ENCODE measurements around the gene CACHD1.
A peak's percentile ranks its signal among the peaks of the same experiment; 100 is the strongest.

Gene CACHD1

DNA sequence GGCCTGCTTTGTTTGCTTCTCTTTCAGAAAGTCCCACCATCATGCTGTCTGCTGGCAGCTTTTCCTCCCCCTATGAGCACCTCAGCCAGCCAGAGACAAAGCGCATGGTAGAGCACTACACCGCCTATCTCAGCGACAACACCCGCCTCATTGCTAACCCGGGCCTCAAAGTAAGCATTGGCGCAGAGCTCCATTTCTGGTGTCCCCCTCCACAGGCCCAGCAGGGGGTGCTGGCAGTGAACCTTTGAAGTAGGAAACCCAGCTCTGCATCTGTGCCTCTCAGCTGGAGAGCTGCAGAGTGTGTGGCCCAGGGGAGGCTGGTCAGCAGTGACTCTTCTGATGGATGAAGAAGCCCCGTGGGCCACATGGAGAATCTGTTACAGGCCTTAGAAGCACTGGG, 193.7 kb downstream of the CACHD1 start:
- DNase-seq (ENCODE audit: low read depth), result no peak
- H3K4me3 ChIP-seq (ENCODE audit: low read length), result no peak overlapping the region
- TF ChIP-seq CTCF (conservative IDR thresholded peaks at IDR 0.05; ENCODE audit: low read depth, low read length), result peak; percentile 18

DNA sequence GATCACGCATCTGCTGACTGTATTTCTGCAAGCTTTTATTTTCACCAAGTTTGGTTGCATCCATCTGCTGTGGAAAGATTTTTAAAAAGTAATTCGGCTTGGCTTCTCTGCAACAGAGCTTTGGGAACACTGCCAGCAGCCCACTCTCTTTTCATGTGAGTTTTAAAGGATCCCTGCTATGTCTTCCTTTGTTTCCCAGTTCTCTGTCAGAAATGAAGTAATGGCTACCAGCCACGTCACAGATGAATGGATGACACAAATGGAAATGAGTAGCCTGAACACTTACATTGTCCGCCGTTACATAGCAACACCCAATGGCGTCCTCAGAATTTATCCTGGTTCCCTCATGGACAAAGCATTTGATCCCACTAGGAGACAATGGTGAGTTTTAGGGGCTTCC, 194.4 kb downstream of the CACHD1 start:
- DNase-seq (ENCODE audit: low read depth), result no peak
- H3K4me3 ChIP-seq (ENCODE audit: low read length), result no peak overlapping the region
- no peak for TF ChIP-seq CTCF (conservative IDR thresholded peaks at IDR 0.05; ENCODE audit: low read depth, low read length)

GRCh38 chr1:64669098-64669675, 199.3 kb downstream of the CACHD1 start:
- DNase-seq (ENCODE audit: low read depth), result peak; percentile 71
- H3K4me3 ChIP-seq (ENCODE audit: low read length), result no peak overlapping the region
- TF ChIP-seq CTCF (conservative IDR thresholded peaks at IDR 0.05; ENCODE audit: low read depth, low read length), result no peak

DNA sequence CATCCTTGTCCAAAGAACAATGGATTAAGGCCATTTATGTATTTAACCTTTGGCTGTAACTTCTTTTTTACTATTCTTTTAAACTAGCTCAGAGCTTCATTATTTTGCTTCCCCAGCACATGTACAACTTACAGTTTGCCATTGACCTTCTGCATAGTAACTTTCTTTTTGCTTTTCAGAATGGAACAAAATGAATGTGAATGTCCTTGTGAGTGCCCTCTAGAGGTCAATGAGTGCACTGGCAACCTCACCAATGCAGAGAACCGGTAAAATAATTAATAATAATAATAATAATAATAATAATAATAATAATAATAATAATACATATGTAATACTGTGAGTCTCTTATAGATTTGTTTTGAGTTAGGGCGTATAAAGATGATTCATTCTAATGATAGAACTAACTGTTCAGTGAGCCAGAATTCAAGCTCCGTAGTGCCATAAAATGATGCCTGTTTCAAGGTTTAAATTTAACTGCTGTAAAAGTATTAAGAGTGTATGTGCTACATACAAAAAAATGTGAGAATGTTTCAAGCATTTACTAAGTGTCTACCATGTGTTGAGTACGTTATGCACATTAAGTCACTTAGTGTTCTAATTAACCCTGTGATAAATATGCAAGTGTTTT, 205.9 kb downstream of the CACHD1 start:
- TF ChIP-seq CTCF (conservative IDR thresholded peaks at IDR 0.05; ENCODE audit: low read depth, low read length), result peak; percentile 73
- H3K4me3 ChIP-seq (ENCODE audit: low read length), result no peak overlapping the region
- no peak for DNase-seq (ENCODE audit: low read depth)

- no peak overlapping the region for H3K4me3 ChIP-seq (ENCODE audit: low read length)
- TF ChIP-seq CTCF (conservative IDR thresholded peaks at IDR 0.05; ENCODE audit: low read depth, low read length), result no peak
- no peak for DNase-seq (ENCODE audit: low read depth)
Measured at GRCh38 chr1:64676386-64676785, 206.5 kb downstream of the CACHD1 start.

DNA sequence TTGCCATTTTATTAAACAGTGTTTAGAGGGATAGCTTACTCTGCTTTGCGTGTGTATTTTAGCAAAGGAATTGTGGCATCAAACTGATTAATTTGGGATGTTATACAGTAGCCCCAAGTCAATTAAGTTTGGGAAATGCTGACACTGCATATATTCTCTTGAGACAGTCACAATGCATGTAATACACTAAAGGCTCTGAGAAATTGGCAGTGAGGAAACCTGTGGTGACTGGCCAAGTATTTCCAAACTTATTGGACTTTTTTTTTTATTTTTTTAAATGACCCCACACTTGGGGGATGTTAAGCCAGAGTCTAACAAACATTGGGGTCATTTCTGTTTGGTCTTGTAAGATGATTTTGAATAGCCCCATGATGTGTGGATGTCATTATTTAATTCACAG, 207.6 kb downstream of the CACHD1 start:
- TF ChIP-seq CTCF (conservative IDR thresholded peaks at IDR 0.05; ENCODE audit: low read depth, low read length), result no peak
- H3K4me3 ChIP-seq (ENCODE audit: low read length), result no peak overlapping the region
- no peak for DNase-seq (ENCODE audit: low read depth)

DNA sequence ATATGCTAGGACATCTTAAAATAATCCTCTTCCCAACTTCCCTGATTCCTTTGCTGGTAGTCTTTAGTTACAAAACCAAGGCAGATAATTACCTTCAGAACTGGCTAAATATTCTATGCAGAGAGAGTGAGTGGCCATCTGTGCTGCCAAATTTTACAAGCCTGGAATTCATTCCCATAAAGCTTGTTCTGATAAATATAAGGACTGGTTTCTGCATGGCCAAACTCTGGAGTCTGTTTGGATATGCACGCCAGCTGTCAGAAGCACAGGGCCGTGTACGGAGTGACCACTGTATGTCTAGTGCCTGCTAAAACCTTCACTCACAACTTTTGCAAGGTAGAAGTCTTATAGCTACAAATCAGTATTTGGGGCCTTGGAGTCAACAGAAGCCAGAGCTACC, 208.4 kb downstream of the CACHD1 start:
- no peak overlapping the region for H3K4me3 ChIP-seq (ENCODE audit: low read length)
- no peak for TF ChIP-seq CTCF (conservative IDR thresholded peaks at IDR 0.05; ENCODE audit: low read depth, low read length)
- no peak for DNase-seq (ENCODE audit: low read depth)

All from retinal pigment epithelial cell (primary cell).